Smooth muscle cell (in vitro differentiated cells): ENCODE data around the gene SGMS2. TPM values are rescaled to one million over a fixed set of nuclear protein-coding genes. Genes with fewer than 3 reads are reported as not detected.
"Not testable (repeated sequence)": the region's sequence is repeated elsewhere in the genome, so short reads cannot be mapped to it uniquely, and the experiment has no call there.

Experiments
- DNase-seq: peaks from one replicate; lab custom pipeline; 2025; ENCODE audit not compliant: unreplicated experiment; lab: John Stamatoyannopoulos, UW
- H2AFZ ChIP-seq: fragments of 200-600 bp; sonication (generic); 2 replicates; pipeline ENCODE4 v1.6.0; 2016; ENCODE audit warnings: antibody characterized with exemption, low read depth, mild to moderate bottlenecking
- H3F3A ChIP-seq: fragments of 200-600 bp; sonication (generic); 2 replicates; pipeline ENCODE4 v1.6.0; 2017; ENCODE audit warnings: antibody characterized with exemption, low read depth
- H3K27ac ChIP-seq: fragments of 200-600 bp; sonication (generic); 2 replicates; pipeline ENCODE4 v1.5.1; 2016; ENCODE audit warnings: low read depth, mild to moderate bottlenecking
- H3K27me3 ChIP-seq: fragments of 200-600 bp; sonication (generic); 2 replicates; pipeline ENCODE4 v1.6.1; 2016; ENCODE audit warnings: low read depth, mild to moderate bottlenecking
- H3K36me3 ChIP-seq: fragments of 200-600 bp; sonication (generic); 2 replicates; pipeline ENCODE4 v1.5.1; 2016; ENCODE audit warnings: low read depth
- H3K4me1 ChIP-seq: fragments of 200-600 bp; sonication (generic); 2 replicates; pipeline ENCODE4 v1.5.1; 2016; ENCODE audit warnings: low read depth
- H3K4me2 ChIP-seq: fragments of 200-600 bp; sonication (generic); 2 replicates; pipeline ENCODE4 v1.6.0; 2016; ENCODE audit warnings: mild to moderate bottlenecking
- H3K4me3 ChIP-seq: fragments of 200-600 bp; sonication (generic); 2 replicates; pipeline ENCODE4 v1.5.1; 2016; ENCODE audit warnings: mild to moderate bottlenecking
- H3K79me2 ChIP-seq: fragments of 200-600 bp; sonication (generic); 2 replicates; pipeline ENCODE4 v1.6.0; 2016; ENCODE audit warnings: low read depth, mild to moderate bottlenecking
- H3K9ac ChIP-seq: fragments of 200-600 bp; sonication (generic); 2 replicates; pipeline ENCODE4 v1.6.0; 2016; ENCODE audit warnings: low read depth
- H3K9me3 ChIP-seq: fragments of 200-600 bp; sonication (generic); replicated peaks from 2 replicates; pipeline ENCODE4 v1.5.1; 2016; ENCODE audit warnings: low read depth
- H4K20me1 ChIP-seq: fragments of 200-600 bp; sonication (generic); 2 replicates; pipeline ENCODE4 v1.6.0; 2016; ENCODE audit warnings: low read depth
- CTCF ChIP-seq: fragments of 200-600 bp; sonication (generic); IDR thresholded peaks from 2 replicates; pipeline ENCODE4 v1.5.1; 2017; ENCODE audit warnings: borderline replicate concordance, mild to moderate bottlenecking, antibody characterized with exemption; ENCODE audit not compliant: insufficient read depth, poor library complexity, severe bottlenecking
- WGBS: methylation state at CpG from one replicate; pipeline ENCODE4 v1.1.7; 2016; ENCODE audit warnings: low lambda C conversion rate; 5-methylcytosine and 5-hydroxymethylcytosine counted together
- polyA plus RNA-seq: library from polyadenylated mRNA; unstranded; fragments of >200 nt; fragmentation: Nextera tagmentation; extraction: Ambion mirVana; gene quantifications from 2 replicates; pipeline ENCODE4 v1.2.1, GENCODE V29; 2016
- total RNA-seq: library from RNA; depleted of rRNA; stranded (reverse); fragments of >200 nt; gene quantifications from 2 replicates; pipeline ENCODE4 v1.2.3, GENCODE V29; 2014

The SGMS2 gene
- total and polyA plus RNA-seq, 2 experiments from 2014 or later = 16.2 to 55.5 TPM

- H3F3A ChIP-seq = no peaks in the 10 kb centered on the region
- H3K9me3 ChIP-seq = no peaks in the 10 kb centered on the region
Measured at GRCh38 chr4:107917500-107917899, 92.8 kb downstream of the SGMS2 start.

GRCh38 chr4:107922486-107923473 lies 98.0 kb downstream of the SGMS2 start:
- H3K9me3 ChIP-seq = no peaks in the 10 kb centered on the region
- H3K4me3 ChIP-seq = no peak overlapping the region
- H3K36me3 ChIP-seq = no peaks in the 10 kb centered on the region
- no peaks in the 10 kb centered on the region for H4K20me1 ChIP-seq
- no peak for TF ChIP-seq CTCF
- DNase-seq = no peak
- H3K27me3 ChIP-seq = no peaks in the 10 kb centered on the region
- H3K9ac ChIP-seq = no peak overlapping the region
- no peaks in the 10 kb centered on the region for H3K79me2 ChIP-seq
- WGBS = 81% methylated on average over 4 of the region's 4 CpGs
- H2AFZ ChIP-seq = no peak overlapping the region
- no peaks in the 10 kb centered on the region for H3K4me1 ChIP-seq
- no peak overlapping the region for H3K4me2 ChIP-seq
- no peak overlapping the region for H3K27ac ChIP-seq
- H3F3A ChIP-seq = no peaks in the 10 kb centered on the region

More at GRCh38 chr4:107917500-107917899, 92.8 kb downstream of the SGMS2 start:
- H3K4me2 ChIP-seq = no peak overlapping the region
- H3K36me3 ChIP-seq = no peaks in the 10 kb centered on the region
- no peak overlapping the region for H3K4me3 ChIP-seq
- TF ChIP-seq CTCF = no peak
- H3K9ac ChIP-seq = no peak overlapping the region
- H3K27ac ChIP-seq = no peak overlapping the region
- no peaks in the 10 kb centered on the region for H3K27me3 ChIP-seq
- no peaks in the 10 kb centered on the region for H3K79me2 ChIP-seq
- H2AFZ ChIP-seq = no peak overlapping the region
- no peak for DNase-seq
- 98% methylated on average over 2 of the region's 2 CpGs for WGBS
- H4K20me1 ChIP-seq = no peaks in the 10 kb centered on the region
- peaks cover 5% of the 10 kb centered on the region for H3K4me1 ChIP-seq

- not testable (repeated sequence) for H3F3A ChIP-seq, H3K27ac ChIP-seq, H3K36me3 ChIP-seq, H3K4me1 ChIP-seq, H3K79me2 ChIP-seq, H3K4me3 ChIP-seq, H3K9me3 ChIP-seq, H4K20me1 ChIP-seq, DNase-seq, H3K27me3 ChIP-seq, H3K9ac ChIP-seq, H2AFZ ChIP-seq, H3K4me2 ChIP-seq
Measured at GRCh38 chr4:107925713-107926112, 101.0 kb downstream of the SGMS2 start.

- H3K79me2 ChIP-seq, DNase-seq, H2AFZ ChIP-seq, H3K27ac ChIP-seq, H3K9me3 ChIP-seq, H3K36me3 ChIP-seq, H3K27me3 ChIP-seq, H3K4me1 ChIP-seq, H3K4me3 ChIP-seq, H3K9ac ChIP-seq, H3K4me2 ChIP-seq, H4K20me1 ChIP-seq, H3F3A ChIP-seq: not testable (repeated sequence)
- WGBS = 89% methylated on average over 4 of the region's 4 CpGs
Measured at GRCh38 chr4:107926875-107927274, 102.1 kb downstream of the SGMS2 start.
